Heart left ventricle (tissue), 13 donors: Measurements from ENCODE around the gene CHN1.

Experiments
- CTCF ChIP-seq, 12 donors: fragments of 200-600 bp; sonication (generic) in 4 of 12; IDR thresholded peaks; one replicate each; pipeline versions ENCODE4 v1.5.0 to v1.8.0; 2018 to 2022; ENCODE audit warnings: antibody characterized with exemption in 12 of 12, mild to moderate bottlenecking in 5 of 12
- POLR2A ChIP-seq, 2 donors: fragments of 450-650 bp; IDR thresholded peaks; one replicate each; pipeline ENCODE4 v1.6.1; 2017; ENCODE audit warnings: antibody characterized with exemption in 2 of 2, mild to moderate bottlenecking in 2 of 2, moderate library complexity in 2 of 2
- donor health status: ischemic (EF 13 %, LVEDD 7.1; RV severe dilation, severe dysfunction).
- donor health status: DM: no; HTN: yes; CAD: no.
- donor health status: DM: no; HTN: no; CAD: no.
- donor health status: ischemic (EF 25% LVEDD 6.9; RV normal size, moderate dysfunction).
- donor health status: ischemic (EF 25% LVEDD 5.7; RV mildly dilated, moderate dysfunction).
- donor health status: ischemic (EF 35%, LVEDD 5.7; RV mildly dilated, moderate dysfunction).
- donor health status: nonischemic (EF 11% LVEDD 7.7; RV severe dilation, severe dysfunction).
- donor health status: DM: yes; HTN: yes; CAD: no.
- donor health status: PGD.
- donor health status: ischemic (EF 29% LVEDD 5.4; RV normal size, mild dysfunction).
- donor health status: nonischemic (EF 23%, LVEDD 6.1; RV moderate dilation, normal function).

GRCh38 chr2:174846941-174847938 lies 157.9 kb downstream of the CHN1 start:
- TF ChIP-seq CTCF (IDR thresholded peaks at IDR 0.05), result no peak
- no peak for TF ChIP-seq POLR2A (IDR thresholded peaks at IDR 0.05)
